K562 (cell line): ENCODE results near the gene SMG6. TPM values are rescaled to one million over a fixed set of nuclear protein-coding genes. Genes with fewer than 3 reads are reported as not detected.

Experiments used
- ATAC-seq: fragments of 200-7000 bp; cut with Tn5 transposase; 3 replicates; pipeline ENCODE4 v1.9.1; 2020; ENCODE audit warnings: moderate library complexity
- BruUV-seq: library from RNA; stranded (reverse); fragments of 400-500 nt; replicated peaks from 2 replicates; lab custom pipeline; 2021; lab: Mats Ljungman, UMichigan
- CTCF ChIA-PET: fragments of 300-600 bp; formaldehyde crosslinking; extraction: SDS; loops from one replicate; lab custom pipeline; 2021; ENCODE audit warnings: low intra/inter-chr PET ratio; lab: Yijun Ruan, JAX
- POLR2A ChIA-PET: fragments of 300-600, 350-650 bp; sonication (Branson Sonifier 250); formaldehyde crosslinking; extraction: SDS; loops from one replicate; lab custom pipeline; 2021; ENCODE audit warnings: antibody characterized with exemption, inconsistent platforms; lab: Yijun Ruan, JAX
- DNase-seq, 4 experiments: peaks; one replicate each; pipeline versions ENCODE4 v3.0.0 to v3.0.0-alpha.2; 2011 to 2018; ENCODE audit warnings: low spot score in 3 of 4, mixed read lengths in 3 of 4; ENCODE audit errors: extremely low read depth in 1 of 4
- FAIRE-seq: peaks from 2 replicates; lab custom pipeline; 2011; peaks lifted over from hg19 to GRCh38; lab: Jason Lieb, UNC
- H2AFZ ChIP-seq: 2 replicates; pipeline ENCODE4 v1.6.0; 2011; ENCODE audit warnings: low read depth, low read length, control low read depth, inconsistent platforms
- H3K27ac ChIP-seq: fragments of 200-600 bp; 3 replicates; pipeline ENCODE4 v1.8.0; 2011; ENCODE audit warnings: low read depth, mild to moderate bottlenecking, control low read depth, inconsistent platforms, low read length, moderate library complexity, mixed read lengths; ENCODE audit errors: extremely low read depth
- H3K27me3 ChIP-seq, 2 experiments: fragments of 300-600 bp in 1 of 2; 2 replicates in 1 of 2; 3 replicates in 1 of 2; pipeline versions ENCODE4 v1.6.0 to v1.8.0; 2011; ENCODE audit warnings: inconsistent platforms in 2 of 2, low read length in 2 of 2, mild to moderate bottlenecking in 1 of 2, mixed read lengths in 1 of 2, moderate library complexity in 1 of 2; ENCODE audit not compliant: control insufficient read depth in 2 of 2, insufficient read depth in 2 of 2
- H3K36me3 ChIP-seq: fragments of 300-600 bp; 3 replicates; pipeline ENCODE4 v1.8.0; 2011; ENCODE audit warnings: mild to moderate bottlenecking, low read length, inconsistent platforms; ENCODE audit not compliant: control insufficient read depth, insufficient read depth
- H3K4me1 ChIP-seq, 2 experiments: fragments of 200-600 bp in 1 of 2; replicated peaks in 1 of 2; 2 replicates in 1 of 2; 3 replicates in 1 of 2; pipeline versions ENCODE4 v1.5.1 to v1.8.0; 2011; ENCODE audit warnings: inconsistent platforms in 2 of 2, low read length in 2 of 2, mild to moderate bottlenecking in 1 of 2, mixed read lengths in 1 of 2, moderate library complexity in 1 of 2; ENCODE audit not compliant: control insufficient read depth in 2 of 2, insufficient read depth in 2 of 2
- H3K4me2 ChIP-seq: 2 replicates; pipeline ENCODE4 v1.6.1; 2011; ENCODE audit warnings: low read length, control low read depth, inconsistent platforms, mixed read lengths; ENCODE audit not compliant: insufficient read depth
- H3K4me3 ChIP-seq: fragments of 200-600 bp; sonication (generic), shearing (Covaris generic); 2 replicates; pipeline ENCODE4 v1.5.1; 2016; ENCODE audit warnings: control low read depth, inconsistent platforms
- H3K79me2 ChIP-seq: fragments of 200-600 bp; 3 replicates; pipeline ENCODE4 v1.8.0; 2011; ENCODE audit warnings: low read length, inconsistent platforms; ENCODE audit not compliant: control insufficient read depth, insufficient read depth
- H3K9ac ChIP-seq, 2 experiments: 2 replicates each; pipeline versions ENCODE4 v1.6.0 to v1.6.1; 2011; ENCODE audit warnings: low read depth in 2 of 2, low read length in 2 of 2, control low read depth in 1 of 2, inconsistent platforms in 1 of 2, mild to moderate bottlenecking in 1 of 2, mixed read lengths in 1 of 2; ENCODE audit not compliant: insufficient read depth in 1 of 2
- H3K9me1 ChIP-seq: one replicate; pipeline ENCODE4 v1.6.0; 2011; ENCODE audit warnings: inconsistent platforms, mild to moderate bottlenecking, low read length, moderate library complexity; ENCODE audit not compliant: control insufficient read depth, insufficient read depth
- H3K9me3 ChIP-seq: replicated peaks from 2 replicates; pipeline ENCODE4 v1.5.1; 2011; ENCODE audit warnings: low read depth, low read length, inconsistent platforms; ENCODE audit not compliant: control insufficient read depth, insufficient read depth
- H4K20me1 ChIP-seq: replicated peaks from 2 replicates; pipeline ENCODE4 v1.6.1; 2011; ENCODE audit warnings: low read length, inconsistent platforms, mixed read lengths; ENCODE audit not compliant: control insufficient read depth, insufficient read depth
- BHLHE40 ChIP-seq: IDR thresholded peaks from 2 replicates; pipeline ENCODE4 v1.6.1; 2011; ENCODE audit warnings: low read length, improper control_type of control experiment
- CBFA2T2 ChIP-seq: fragments of 450-650 bp; conservative IDR thresholded peaks from 2 replicates; pipeline ENCODE4 v1.6.1; 2017; ENCODE audit warnings: mild to moderate bottlenecking
- CREBBP ChIP-seq: IDR thresholded peaks from one replicate; pipeline ENCODE4 v1.6.1; 2012; ENCODE audit warnings: low read depth, mild to moderate bottlenecking, control low read depth, inconsistent platforms, low read length
- E2F3 ChIP-seq: fragments of 250-450 bp; sonication (Bioruptor Pico); IDR thresholded peaks from 2 replicates; pipeline ENCODE4 v1.4.0; 2020; ENCODE audit warnings: mild to moderate bottlenecking
- ELK3 ChIP-seq: fragments of 450-650 bp; formaldehyde crosslinking; IDR thresholded peaks from 2 replicates; pipeline ENCODE4 v1.4.0; 2020; ENCODE audit warnings: mild to moderate bottlenecking
- KDM4B ChIP-seq, 2 experiments: fragments of 450-650 bp in 1 of 2; sonication (generic) in 1 of 2; IDR thresholded peaks; 2 replicates each; pipeline ENCODE4 v1.6.1; 2016 to 2017; ENCODE audit warnings: borderline replicate concordance in 2 of 2, antibody characterized with exemption in 1 of 2, low read depth in 1 of 2, mild to moderate bottlenecking in 1 of 2
- LARP7 ChIP-seq: fragments of 450-650 bp; IDR thresholded peaks from 2 replicates; pipeline ENCODE4 v1.6.1; 2016
- NBN ChIP-seq: fragments of 450-650 bp; IDR thresholded peaks from 2 replicates; pipeline ENCODE4 v1.6.1; 2016; ENCODE audit warnings: low read depth, mild to moderate bottlenecking
- ZC3H8 ChIP-seq: fragments of 450-650 bp; IDR thresholded peaks from 2 replicates; pipeline ENCODE4 v1.6.1; 2017
- ZNF398 ChIP-seq: fragments of 250-450 bp; sonication (Bioruptor Pico); IDR thresholded peaks from 2 replicates; pipeline ENCODE4 v1.8.0; 2021; ENCODE audit warnings: moderate library complexity, mild to moderate bottlenecking, inconsistent platforms
- ZNF41 ChIP-seq: fragments of 250-450 bp; sonication (Bioruptor Pico); conservative IDR thresholded peaks from 2 replicates; pipeline ENCODE4 v1.4.0; 2020; ENCODE audit warnings: mild to moderate bottlenecking
- WGBS: fragments of 100-300 bp; shearing (Covaris generic); methylation state at CpG from one replicate; pipeline ENCODE4 v1.1.6; 2016; ENCODE audit warnings: low coverage, mixed read lengths; ENCODE audit not compliant: insufficient coverage; ENCODE audit errors: missing lambda C conversion rate; 5-methylcytosine and 5-hydroxymethylcytosine counted together
- in situ Hi-C: fragments of 300-500 bp; cut with MboI; formaldehyde crosslinking; loops from 4 replicates; pipeline ENCODE4 v1.15.0; 2018; ENCODE audit warnings: inconsistent platforms, mixed read lengths
- intact Hi-C: fragments of 100-400 bp; cut with micrococcal nuclease; formaldehyde crosslinking; loops from 2 replicates; pipeline ENCODE4 v1.14.2; 2022
- polyA plus RNA-seq, 8 experiments: library from polyadenylated mRNA; depleted of rRNA in 4 of 8; stranded (reverse) in 5 of 8; unstranded in 3 of 8; fragments of >200 nt; fragmentation: Nextera tagmentation in 2 of 8; fragmentation: Illumina TruSeq in 1 of 8; extraction: Ambion mirVana in 2 of 8; extraction: Trizol in 1 of 8; gene quantifications; 2 replicates each; pipeline versions ENCODE4 v1.2.1 to v1.2.3, GENCODE V29; 2011 to 2014; ENCODE audit warnings: inconsistent platforms in 1 of 8, missing spikeins in 1 of 8
- total RNA-seq, 7 experiments: library from RNA; depleted of rRNA in 6 of 7; stranded (reverse); fragments of >200 nt in 6 of 7; fragmentation: Illumina TruSeq in 2 of 7; extraction: Trizol in 2 of 7; gene quantifications; 2 replicates each; pipeline versions ENCODE4 v1.2.1 to v1.2.3, GENCODE V29; 2011 to 2021; ENCODE audit warnings: low replicate concordance in 1 of 7

The SMG6 gene
- total and polyA plus RNA-seq, 9 of the 15 experiments (the other 6 are each of a cell fraction or from before 2014, with no cell fraction given) = 0.44 to 13.9 (median 6.0) TPM

- no peak overlapping the region for H3K27ac ChIP-seq
- no peaks in the 10 kb centered on the region for H4K20me1 ChIP-seq
- POLR2A ChIA-PET = interaction anchor here (1.1 kb wide), 1 partner anchor 10 kb away, joined by 3 read pairs; no protein-coding TSS in a partner anchor
- no peak overlapping the region for H2AFZ ChIP-seq
- peaks cover 4 to 5% of the 10 kb centered on the region in 2 experiments; a peak in 4 of 5 replicates for H3K4me1 ChIP-seq
- H3K79me2 ChIP-seq = no peaks in the 10 kb centered on the region
- 81% methylated on average over 14 of the region's 16 CpGs for WGBS
- H3K9ac ChIP-seq = peak overlapping the region in 1 of 2 experiments; percentile 19; a peak in 1 of 4 replicates
- no peaks in the 10 kb centered on the region for H3K9me3 ChIP-seq
- in situ Hi-C loops (no loop called here), intact Hi-C loops (no loop called here)
- FAIRE-seq = no peak
- no peaks in the 10 kb centered on the region for H3K9me1 ChIP-seq
- no peaks in the 10 kb centered on the region for H3K36me3 ChIP-seq
- no peak overlapping the region for H3K4me3 ChIP-seq
- CTCF ChIA-PET = no interaction called here
- TF ChIP-seq E2F3 (CRISPR knock-in tag) (no peak), CBFA2T2 (no peak), ZC3H8 (no peak), ZNF398 (CRISPR knock-in tag) (no peak), ZNF41 (CRISPR knock-in tag) (no peak), KDM4B (IDR thresholded peaks at IDR 0.05; ENCODE audit: borderline replicate concordance in 2 of 2, low read depth in 1 of 2) (no peak), ELK3 (CRISPR knock-in tag) (no peak), BHLHE40 (no peak), CREBBP (no peak), LARP7 (no peak), NBN (no peak)
- H3K27me3 ChIP-seq = no peaks in the 10 kb centered on the region
- H3K4me2 ChIP-seq = no peak overlapping the region
- BruUV-seq = no TSS peak
- no peak for DNase-seq
- no peak for ATAC-seq
Observed at GRCh38 chr17:2122641-2123302, 180.8 kb downstream of the SMG6 start.
